Stomach smooth muscle (tissue), 2 donors: ENCODE measurements around the gene B3GALT6.

Experiments used
- H3K27ac ChIP-seq: one replicate; pipeline ENCODE4 v1.7.0; 2013; ENCODE audit warnings: mild to moderate bottlenecking, low read length, inconsistent platforms
- H3K27me3 ChIP-seq, 2 donors: one replicate each; pipeline ENCODE4 v1.7.0; 2013; ENCODE audit warnings: low read length in 2 of 2; ENCODE audit not compliant: insufficient read depth in 2 of 2, control insufficient read depth in 1 of 2
- H3K36me3 ChIP-seq, 2 donors: one replicate each; pipeline ENCODE4 v1.7.0; 2013; ENCODE audit warnings: low read length in 2 of 2; ENCODE audit not compliant: control insufficient read depth in 2 of 2, insufficient read depth in 2 of 2
- H3K4me1 ChIP-seq: one replicate; pipeline ENCODE4 v1.7.0; 2013; ENCODE audit warnings: low read length; ENCODE audit not compliant: control insufficient read depth, insufficient read depth
- H3K4me3 ChIP-seq, 2 donors: one replicate each; pipeline ENCODE4 v1.7.0; 2013; ENCODE audit warnings: low read length in 2 of 2
- H3K9ac ChIP-seq, 2 donors: one replicate each; pipeline ENCODE4 v1.7.0; 2013; ENCODE audit warnings: low read length in 2 of 2, mild to moderate bottlenecking in 1 of 2
- H3K9me3 ChIP-seq, 2 donors: one replicate each; pipeline ENCODE4 v1.7.0; 2013; ENCODE audit warnings: low read length in 2 of 2; ENCODE audit not compliant: control insufficient read depth in 2 of 2
- donor health status: healthy.
- donor health status: Pancreatic carcinoma.

B3GALT6 gene

GRCh38 chr1:1228187-1228586, 3.9 kb upstream of the B3GALT6 start:
- no peak overlapping the region for H3K4me3 ChIP-seq
- peaks cover 36% of the 10 kb centered on the region for H3K4me1 ChIP-seq
- peaks cover 9 to 19% of the 10 kb centered on the region in 2 donors for H3K36me3 ChIP-seq
- H3K9ac ChIP-seq: no peak overlapping the region
- no peaks in the 10 kb centered on the region for H3K9me3 ChIP-seq
- no peaks in the 10 kb centered on the region for H3K27me3 ChIP-seq
- no peak overlapping the region for H3K27ac ChIP-seq

DNA sequence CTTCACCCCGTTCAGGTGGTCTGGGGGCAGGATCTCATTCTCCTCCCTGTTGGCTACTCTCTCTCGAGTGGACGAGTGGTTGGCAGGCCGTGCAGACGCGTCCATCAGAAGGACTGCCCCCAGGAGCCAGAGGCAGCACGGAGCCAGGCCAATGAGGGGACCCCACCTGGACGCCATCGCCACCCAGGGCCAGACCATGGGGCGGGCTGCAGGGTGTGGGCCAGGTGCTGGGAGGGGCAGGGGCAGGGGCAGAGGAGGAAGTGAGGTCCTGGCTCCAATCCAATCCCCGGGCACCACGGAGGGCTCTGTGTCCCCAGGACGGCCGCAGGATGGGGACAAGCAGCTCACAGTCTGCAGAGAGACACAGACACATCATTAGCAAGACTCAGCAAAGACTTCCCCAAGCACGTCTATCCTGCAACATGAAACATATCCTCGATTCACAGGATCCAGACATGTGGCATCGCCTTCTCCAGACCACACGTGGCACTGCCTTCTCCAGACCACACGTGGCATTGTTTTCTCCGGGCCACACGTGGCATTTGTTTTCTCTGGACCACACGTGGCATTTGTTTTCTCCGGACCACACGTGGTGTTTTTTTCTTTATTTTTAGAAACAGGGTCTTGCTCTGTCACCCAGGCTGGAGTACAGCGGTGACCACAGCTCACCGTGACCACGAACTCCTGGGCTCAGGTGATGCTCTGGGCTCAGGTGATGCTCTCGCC, 3.3 kb upstream of the B3GALT6 start:
- H3K27ac ChIP-seq: no peak overlapping the region
- peaks cover 8 to 20% of the 10 kb centered on the region in 2 donors for H3K36me3 ChIP-seq
- peaks cover 38% of the 10 kb centered on the region for H3K4me1 ChIP-seq
- no peaks in the 10 kb centered on the region for H3K27me3 ChIP-seq
- H3K9ac ChIP-seq: no peak overlapping the region
- H3K9me3 ChIP-seq: no peaks in the 10 kb centered on the region
- no peak overlapping the region for H3K4me3 ChIP-seq

DNA sequence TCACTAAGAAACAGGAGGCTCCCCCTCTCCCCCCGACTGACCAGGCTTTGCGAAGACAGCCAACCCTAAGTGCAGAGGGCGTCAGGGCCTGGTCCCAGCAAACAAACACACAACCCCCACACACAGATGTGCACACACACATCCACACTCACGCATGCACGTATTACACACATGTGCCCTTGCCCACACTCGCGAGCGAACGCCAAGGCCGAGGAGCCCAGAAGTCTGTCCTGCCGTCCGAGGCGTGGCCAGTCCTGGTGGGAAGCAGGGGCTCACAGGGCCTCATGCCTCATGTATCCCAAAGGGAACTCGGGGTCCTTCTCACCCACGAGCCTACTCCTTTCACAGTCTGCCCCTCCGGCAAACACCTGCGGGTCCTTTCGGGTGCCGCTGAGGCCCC, 2.3 kb upstream of the B3GALT6 start:
- Histone ChIP-seq H3K4me3 (peak overlapping the region; percentile 44), H3K36me3 (peaks cover 8 to 25% of the 10 kb centered on the region in 2 donors), H3K9me3 (no peaks in the 10 kb centered on the region), H3K4me1 (peaks cover 38% of the 10 kb centered on the region), H3K27me3 (no peaks in the 10 kb centered on the region), H3K27ac (no peak overlapping the region), H3K9ac (no peak overlapping the region)

GRCh38 chr1:1230656-1231399, 1.2 kb upstream of the B3GALT6 start:
- Histone ChIP-seq H3K36me3 (peaks cover 6 to 20% of the 10 kb centered on the region in 2 donors), H3K4me3 (peak overlapping the region; percentile 68 to 96), H3K27ac (peak overlapping the region; percentile 76), H3K27me3 (no peaks in the 10 kb centered on the region), H3K9ac (peak overlapping the region; percentile 81 to 93), H3K9me3 (no peaks in the 10 kb centered on the region), H3K4me1 (peaks cover 38% of the 10 kb centered on the region)

DNA sequence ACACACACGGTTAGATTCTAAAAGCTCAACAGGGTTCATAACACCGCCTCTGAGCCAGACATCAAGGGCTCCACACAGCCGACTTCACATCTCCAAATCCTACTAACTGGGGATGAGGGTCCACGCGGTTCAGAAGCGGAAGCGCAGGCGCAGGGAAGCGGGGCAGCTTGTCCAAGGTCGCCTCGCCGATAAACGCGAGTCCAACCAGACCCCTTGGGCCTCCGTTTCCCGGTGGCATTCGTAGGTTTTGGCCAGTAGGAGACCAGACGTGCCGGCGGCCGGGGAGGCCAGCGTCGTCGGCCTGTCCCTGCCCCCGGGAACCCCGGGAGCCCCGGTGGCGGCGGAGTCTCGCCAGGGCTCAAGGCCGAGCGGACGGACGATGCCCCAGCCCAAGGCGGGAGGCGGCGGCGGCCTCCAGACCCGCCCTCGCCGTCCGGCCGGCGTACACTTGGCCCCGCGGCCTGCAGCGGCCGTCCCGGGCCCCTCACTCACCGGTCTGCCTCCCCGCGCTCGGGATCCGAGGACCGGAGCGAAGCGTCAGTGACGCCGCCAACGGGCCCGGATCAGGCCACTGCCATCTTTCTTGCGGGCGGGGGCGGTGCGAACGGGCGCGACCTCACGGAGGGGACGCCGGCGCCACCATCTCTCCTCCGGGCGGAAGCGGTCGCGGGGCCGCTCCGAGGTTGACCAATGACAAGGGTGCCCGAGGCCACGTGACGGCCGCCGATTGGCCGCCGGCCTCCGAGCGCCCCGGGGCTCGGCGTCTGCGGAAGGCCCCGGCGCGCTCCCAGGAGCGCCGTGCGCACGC, 433 bp upstream of the B3GALT6 start, which contains the start of gene SDF4:
TSS of gene SDF4 (minus strand) at position 602 of the 808 bp plus-strand sequence. CDS start 3,229 bp downstream, outside the sequence.
- Histone ChIP-seq H3K9ac (peak within 1 kb of the TSS; percentile 81 to 93), H3K36me3 (peaks cover 5 to 20% of the 10 kb centered on the region in 2 donors), H3K9me3 (no peaks in the 10 kb centered on the region), H3K27me3 (no peaks in the 10 kb centered on the region), H3K4me1 (peaks cover 38% of the 10 kb centered on the region), H3K4me3 (peak within 1 kb of the TSS; percentile 68 to 96), H3K27ac (peak within 1 kb of the TSS; percentile 76)

DNA sequence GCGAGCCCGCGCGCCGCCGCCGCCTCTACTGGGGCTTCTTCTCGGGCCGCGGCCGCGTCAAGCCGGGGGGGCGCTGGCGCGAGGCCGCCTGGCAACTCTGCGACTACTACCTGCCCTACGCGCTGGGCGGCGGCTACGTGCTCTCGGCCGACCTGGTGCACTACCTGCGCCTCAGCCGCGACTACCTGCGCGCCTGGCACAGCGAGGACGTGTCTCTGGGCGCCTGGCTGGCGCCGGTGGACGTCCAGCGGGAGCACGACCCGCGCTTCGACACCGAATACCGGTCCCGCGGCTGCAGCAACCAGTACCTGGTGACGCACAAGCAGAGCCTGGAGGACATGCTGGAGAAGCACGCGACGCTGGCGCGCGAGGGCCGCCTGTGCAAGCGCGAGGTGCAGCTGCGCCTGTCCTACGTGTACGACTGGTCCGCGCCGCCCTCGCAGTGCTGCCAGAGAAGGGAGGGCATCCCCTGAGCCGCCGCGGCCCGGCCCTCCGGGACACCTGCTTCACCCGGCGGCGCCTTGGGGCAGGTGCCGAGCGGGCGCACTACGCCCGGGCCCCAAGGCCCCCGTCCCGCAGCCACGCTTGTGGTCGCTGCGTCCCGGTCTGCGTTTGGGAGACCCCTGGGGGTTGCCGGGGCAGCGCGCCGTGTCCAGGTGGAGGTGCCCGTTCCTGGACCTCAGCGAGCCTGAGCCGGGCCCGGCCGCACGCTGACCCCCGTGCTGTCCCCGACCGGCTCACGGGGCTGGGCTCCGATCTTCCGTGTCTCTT, 944 bp downstream of the B3GALT6 start:
- H3K4me3 ChIP-seq: peak overlapping the region; percentile 31 to 72

DNA sequence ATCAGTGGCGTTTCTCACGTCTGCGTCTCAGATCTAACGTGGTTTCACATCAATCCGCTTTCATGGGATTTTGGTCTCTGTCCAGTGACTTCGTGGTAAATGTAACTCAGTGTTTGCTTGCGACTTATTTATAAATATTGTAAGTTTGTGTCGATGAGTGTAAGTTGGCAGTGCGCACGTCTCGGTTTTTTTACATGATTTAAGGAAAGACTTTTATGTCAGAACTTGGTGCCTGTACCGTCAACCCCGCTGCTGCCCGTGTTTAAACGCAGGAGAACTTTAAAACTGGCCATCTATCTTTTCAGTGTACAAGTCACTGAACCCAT, 1.5 kb downstream of the B3GALT6 start:
- H3K27ac ChIP-seq: no peak overlapping the region
- H3K4me1 ChIP-seq: peaks cover 41% of the 10 kb centered on the region
- no peak overlapping the region for H3K4me3 ChIP-seq
- peaks cover 0 to 9% of the 10 kb centered on the region in 2 donors for H3K36me3 ChIP-seq
- no peaks in the 10 kb centered on the region for H3K9me3 ChIP-seq
- peaks cover 9 to 12% of the 10 kb centered on the region in 2 donors for H3K27me3 ChIP-seq
- H3K9ac ChIP-seq: no peak overlapping the region

More for the DNA sequence above, 944 bp downstream of the B3GALT6 start:
- no peak overlapping the region for H3K9ac ChIP-seq
- H3K36me3 ChIP-seq: peaks cover 4 to 15% of the 10 kb centered on the region in 2 donors
- H3K27me3 ChIP-seq: peaks cover 3 to 6% of the 10 kb centered on the region in 2 donors
- no peaks in the 10 kb centered on the region for H3K9me3 ChIP-seq
- no peak overlapping the region for H3K27ac ChIP-seq
- H3K4me1 ChIP-seq: peaks cover 43% of the 10 kb centered on the region

GRCh38 chr1:1234180-1234808, 2.3 kb downstream of the B3GALT6 start:
- Histone ChIP-seq H3K27ac (no peak overlapping the region), H3K4me1 (peaks cover 39% of the 10 kb centered on the region), H3K27me3 (peaks cover 10 to 17% of the 10 kb centered on the region in 2 donors), H3K9me3 (no peaks in the 10 kb centered on the region), H3K4me3 (no peak overlapping the region), H3K9ac (no peak overlapping the region), H3K36me3 (peaks cover 0 to 7% of the 10 kb centered on the region in 2 donors)

DNA sequence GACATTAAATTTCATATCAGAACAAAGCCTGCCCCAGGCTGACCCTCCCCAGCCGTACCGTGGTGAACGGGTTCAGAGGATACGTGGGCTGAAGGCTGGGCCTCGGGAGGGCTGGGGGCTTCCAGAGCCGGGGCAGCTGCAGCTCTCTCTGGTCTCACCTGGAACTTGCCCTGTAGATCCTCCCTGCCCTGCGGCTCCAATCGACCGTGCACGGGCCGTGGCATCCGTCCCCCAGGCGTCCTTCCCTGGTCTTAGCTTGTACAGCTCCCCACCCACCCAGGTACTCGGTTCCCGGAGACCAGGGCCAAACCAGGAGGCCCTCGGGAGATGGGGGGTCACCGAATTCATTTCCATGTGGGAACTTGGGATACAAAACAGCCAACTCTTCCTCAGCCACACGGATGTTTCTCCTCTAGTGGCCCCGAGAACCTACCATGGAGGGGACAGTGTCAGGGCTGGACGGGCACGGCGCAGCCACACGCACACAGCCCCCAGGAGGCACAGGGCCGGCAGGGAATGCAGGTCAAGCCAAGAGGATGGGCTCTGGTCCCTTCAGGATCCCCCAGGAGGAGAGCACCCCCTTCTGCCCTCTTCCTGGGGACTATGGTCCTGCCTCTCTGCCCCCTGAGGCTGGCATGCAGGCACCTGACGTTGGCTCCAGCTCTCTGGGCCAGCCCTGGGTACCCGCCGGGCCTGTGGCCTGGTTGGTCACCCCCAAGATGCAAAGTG, 3.1 kb downstream of the B3GALT6 start:
- no peak overlapping the region for H3K4me3 ChIP-seq
- H3K9me3 ChIP-seq: no peaks in the 10 kb centered on the region
- no peak overlapping the region for H3K9ac ChIP-seq
- H3K27me3 ChIP-seq: peaks cover 14 to 26% of the 10 kb centered on the region in 2 donors
- H3K27ac ChIP-seq: no peak overlapping the region
- H3K4me1 ChIP-seq: peaks cover 30% of the 10 kb centered on the region
- peaks cover 0 to 7% of the 10 kb centered on the region in 2 donors for H3K36me3 ChIP-seq
